Measurements from ENCODE around the gene GLMP.

The GLMP gene

GRCh38 chr1:156284757-156285156 is 10.7 kb downstream of the GLMP start:
- DNase-seq: no peak

GRCh38 chr1:156284112-156284511 is 11.4 kb downstream of the GLMP start, which contains the start of gene TMEM79:
Gene TMEM79, plus strand, starts transcription at chr1:156284325. Its CDS starts 902 bp downstream, at chr1:156285227.
- no peak for DNase-seq

- DNase-seq: no peak
Observed at GRCh38 chr1:156283521-156283920, 12.0 kb downstream of the GLMP start.

- peak; percentile 97 for DNase-seq
Observed at GRCh38 chr1:156282479-156283222, 12.8 kb downstream of the GLMP start, which contains the start of gene SMG5. Gene SMG5, minus strand, starts transcription at chr1:156282825. Its CDS starts 145 bp downstream, at chr1:156282680.

GRCh38 chr1:156281693-156282478 is 13.6 kb downstream of the GLMP start:
- no peak for DNase-seq

GRCh38 chr1:156281281-156281680 is 14.2 kb downstream of the GLMP start:
- no peak for DNase-seq

- no peak for DNase-seq
Observed at GRCh38 chr1:156279837-156280236, 15.6 kb downstream of the GLMP start.

GRCh38 chr1:156276966-156277381 is 18.5 kb downstream of the GLMP start:
- DNase-seq: no peak

- no peak for DNase-seq
Observed at GRCh38 chr1:156276532-156276931, 18.9 kb downstream of the GLMP start.

- DNase-seq: no peak
Observed at GRCh38 chr1:156270314-156270713, 25.2 kb downstream of the GLMP start.

GRCh38 chr1:156268336-156268735 is 27.1 kb downstream of the GLMP start:
- DNase-seq: no peak

GRCh38 chr1:156266051-156266450 is 29.4 kb downstream of the GLMP start:
- no peak for DNase-seq

GRCh38 chr1:156263288-156263655 is 32.2 kb downstream of the GLMP start:
- no peak for DNase-seq

- DNase-seq: no peak
Observed at GRCh38 chr1:156262461-156263287, 32.8 kb downstream of the GLMP start.

- DNase-seq: peak; percentile 52
Observed at GRCh38 chr1:156260896-156261295, 34.6 kb downstream of the GLMP start.

- peak; percentile 59 for DNase-seq
Observed at GRCh38 chr1:156259805-156260204, 35.7 kb downstream of the GLMP start.

- no peak for DNase-seq
Observed at GRCh38 chr1:156258859-156259258, 36.6 kb downstream of the GLMP start.

- DNase-seq: peak; percentile 35
Observed at GRCh38 chr1:156257711-156258110, 37.8 kb downstream of the GLMP start.

GRCh38 chr1:156253634-156254033 is 41.8 kb downstream of the GLMP start:
- no peak for DNase-seq

- DNase-seq: no peak
Observed at GRCh38 chr1:156251527-156251926, 44.0 kb downstream of the GLMP start.

GRCh38 chr1:156249593-156249992 is 45.9 kb downstream of the GLMP start:
- DNase-seq: no peak

GRCh38 chr1:156248323-156248683 is 47.2 kb downstream of the GLMP start:
- DNase-seq: no peak

Data from midbrain (tissue), 1 donor.